ENCODE results near the gene ATG13. TPM values are rescaled to one million over a fixed set of nuclear protein-coding genes. Genes with fewer than 3 reads are reported as not detected.

ATG13 gene
- 10 to 100 TPM; 68.8 to 94.3 (median 90.2) TPM for total RNA-seq

DNA sequence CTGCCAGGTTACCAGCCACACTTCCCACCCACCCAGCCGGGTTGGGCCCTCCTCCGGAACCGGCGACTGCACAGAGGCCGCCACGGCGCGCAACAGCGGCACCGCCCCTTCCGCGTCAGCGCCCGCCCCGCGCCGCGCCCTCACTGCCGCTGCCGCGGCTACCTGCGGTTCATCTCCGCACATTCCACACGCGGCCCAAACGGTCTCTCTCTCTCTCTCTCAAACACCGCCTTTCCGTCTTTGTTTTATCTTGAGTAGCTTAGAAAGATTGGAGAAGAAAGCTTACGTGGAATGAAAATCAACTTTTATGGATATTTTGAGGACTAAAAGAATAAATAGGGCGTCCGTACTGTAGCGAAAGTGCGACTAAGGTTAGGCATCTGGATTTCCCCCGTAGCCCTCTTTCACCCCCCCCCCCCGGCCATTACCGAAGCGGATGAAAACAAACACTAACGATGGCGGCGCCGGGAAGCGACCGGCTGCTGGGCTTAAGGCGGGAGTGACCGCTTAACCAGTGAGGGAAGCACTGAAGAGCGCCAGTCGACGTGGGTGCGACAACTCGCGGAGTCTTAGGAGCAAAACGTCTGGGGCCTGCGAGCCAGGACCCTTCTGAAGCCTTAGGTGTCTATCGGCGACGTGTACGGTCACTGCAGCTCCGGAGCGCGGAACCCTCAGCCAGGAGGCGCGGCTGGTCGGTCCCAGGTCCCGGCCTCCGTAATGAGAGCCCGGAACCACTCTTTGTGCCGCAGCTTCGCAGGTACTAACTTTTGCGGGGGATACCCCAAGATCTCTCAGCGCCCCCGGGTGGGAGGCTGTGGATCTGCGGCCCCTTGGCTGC is at the start of gene ATG13, which contains the start of gene HARBI1:
ATG13 (plus strand) TSS at position 420 of the 838 bp plus-strand sequence. CDS start 26,739 bp downstream, outside the sequence.
HARBI1 (minus strand) TSS at position 94 of the 838 bp plus-strand sequence. CDS start 990 bp downstream, outside the sequence.
- peaks cover 49% of the 10 kb centered on the region for H3K4me1 ChIP-seq
- H3K4me3 ChIP-seq: peak within 1 kb of the TSS; percentile 90
- no peaks in the 10 kb centered on the region for H3K9me3 ChIP-seq
- H3K36me3 ChIP-seq: peaks cover 8% of the 10 kb centered on the region
- DNase-seq (ENCODE audit: low spot score in 2 of 2): peak; percentile 94
- peak within 1 kb of the TSS; percentile 97 for H3K27ac ChIP-seq
- H3K27me3 ChIP-seq: no peaks in the 10 kb centered on the region
- TF ChIP-seq POLR2AphosphoS5 (IDR thresholded peaks at IDR 0.05) (peak in 2 of 3 donors; percentile 15 to 49), POLR2A (IDR thresholded peaks at IDR 0.05) (peak in 1 of 2 donors; percentile 27), EP300 (IDR thresholded peaks at IDR 0.05) (no peak)
- TF ChIP-seq, protein P1, sequence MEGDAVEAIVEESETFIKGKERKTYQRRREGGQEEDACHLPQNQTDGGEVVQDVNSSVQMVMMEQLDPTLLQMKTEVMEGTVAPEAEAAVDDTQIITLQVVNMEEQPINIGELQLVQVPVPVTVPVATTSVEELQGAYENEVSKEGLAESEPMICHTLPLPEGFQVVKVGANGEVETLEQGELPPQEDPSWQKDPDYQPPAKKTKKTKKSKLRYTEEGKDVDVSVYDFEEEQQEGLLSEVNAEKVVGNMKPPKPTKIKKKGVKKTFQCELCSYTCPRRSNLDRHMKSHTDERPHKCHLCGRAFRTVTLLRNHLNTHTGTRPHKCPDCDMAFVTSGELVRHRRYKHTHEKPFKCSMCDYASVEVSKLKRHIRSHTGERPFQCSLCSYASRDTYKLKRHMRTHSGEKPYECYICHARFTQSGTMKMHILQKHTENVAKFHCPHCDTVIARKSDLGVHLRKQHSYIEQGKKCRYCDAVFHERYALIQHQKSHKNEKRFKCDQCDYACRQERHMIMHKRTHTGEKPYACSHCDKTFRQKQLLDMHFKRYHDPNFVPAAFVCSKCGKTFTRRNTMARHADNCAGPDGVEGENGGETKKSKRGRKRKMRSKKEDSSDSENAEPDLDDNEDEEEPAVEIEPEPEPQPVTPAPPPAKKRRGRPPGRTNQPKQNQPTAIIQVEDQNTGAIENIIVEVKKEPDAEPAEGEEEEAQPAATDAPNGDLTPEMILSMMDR (IDR thresholded peaks at IDR 0.05): peak; percentile 43 to 78
- under 1% methylated on average over 62 of the region's 72 CpGs for WGBS

DNA sequence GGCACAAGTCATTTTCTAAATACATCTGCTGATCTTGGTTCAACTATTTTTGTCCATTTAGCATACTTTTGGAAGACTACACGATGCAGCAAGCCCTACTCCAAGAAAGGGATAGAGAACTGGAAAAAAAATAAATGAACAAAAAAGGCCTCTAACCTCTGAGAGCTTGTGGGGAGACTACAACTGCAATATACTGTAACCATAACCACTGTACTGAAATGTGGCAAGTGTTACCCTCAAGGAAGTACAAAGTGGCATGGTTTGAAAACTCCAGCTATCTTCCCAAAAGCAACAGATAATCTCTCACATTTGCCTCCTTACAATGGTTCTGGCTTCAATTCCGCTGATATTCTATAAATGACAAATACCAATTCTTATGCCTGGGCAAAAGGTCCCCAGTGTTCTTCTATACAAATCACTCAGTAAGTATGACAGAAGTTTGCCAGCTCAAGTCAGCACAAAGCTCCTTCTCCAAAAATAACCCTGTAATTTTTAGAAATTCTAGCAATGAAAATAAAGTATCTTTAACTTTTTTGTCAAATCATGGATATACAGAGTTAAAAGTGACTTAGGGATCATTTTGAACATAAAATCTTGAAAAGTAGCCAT is 46.5 kb upstream of the ATG13 start:
- no peak for TF ChIP-seq POLR2AphosphoS5 (IDR thresholded peaks at IDR 0.05)
- TF ChIP-seq, protein P1 (IDR thresholded peaks at IDR 0.05): no peak
- no peak for TF ChIP-seq EP300 (IDR thresholded peaks at IDR 0.05)
- no peak for TF ChIP-seq POLR2A (IDR thresholded peaks at IDR 0.05)
- WGBS: 51% methylated on average over 2 of the region's 2 CpGs

DNA sequence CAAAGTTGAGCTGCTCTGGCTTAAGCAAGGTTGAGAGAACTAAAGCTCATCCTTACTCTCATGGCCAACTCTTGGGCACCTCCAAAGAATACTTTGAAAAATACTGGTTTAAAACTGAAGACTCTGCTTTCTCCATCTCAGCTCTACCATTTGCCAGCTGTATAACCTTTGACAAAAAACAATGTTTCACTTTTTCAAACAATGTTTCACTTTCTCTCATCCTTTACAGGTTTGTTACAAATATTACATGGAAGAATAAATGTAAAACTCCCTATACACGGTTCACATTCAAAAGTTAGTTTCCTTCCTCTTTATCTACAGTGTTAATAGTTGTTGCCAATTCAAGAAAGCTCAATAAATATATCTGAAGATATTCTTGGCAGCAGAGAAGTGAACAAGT is 42.7 kb upstream of the ATG13 start:
- no peak overlapping the region for H3K4me3 ChIP-seq
- H3K27ac ChIP-seq: no peak overlapping the region
- H3K4me1 ChIP-seq: peaks cover 7% of the 10 kb centered on the region
- TF ChIP-seq POLR2A (IDR thresholded peaks at IDR 0.05) (no peak), EP300 (IDR thresholded peaks at IDR 0.05) (no peak), POLR2AphosphoS5 (IDR thresholded peaks at IDR 0.05) (no peak)
- TF ChIP-seq, protein P1 (IDR thresholded peaks at IDR 0.05): no peak
- no peaks in the 10 kb centered on the region for H3K9me3 ChIP-seq
- no peak for DNase-seq (ENCODE audit: low spot score in 2 of 2)
- WGBS: 36% methylated on average over 1 of the region's 1 CpG
- H3K27me3 ChIP-seq: no peaks in the 10 kb centered on the region
- H3K36me3 ChIP-seq: no peaks in the 10 kb centered on the region

More for the DNA sequence above, 46.5 kb upstream of the ATG13 start:
- DNase-seq (ENCODE audit: low spot score in 2 of 2): no peak
- Histone ChIP-seq H3K27ac (no peak overlapping the region), H3K9me3 (no peaks in the 10 kb centered on the region), H3K36me3 (no peaks in the 10 kb centered on the region), H3K27me3 (no peaks in the 10 kb centered on the region), H3K4me1 (peaks cover 7% of the 10 kb centered on the region), H3K4me3 (no peak overlapping the region)

DNA sequence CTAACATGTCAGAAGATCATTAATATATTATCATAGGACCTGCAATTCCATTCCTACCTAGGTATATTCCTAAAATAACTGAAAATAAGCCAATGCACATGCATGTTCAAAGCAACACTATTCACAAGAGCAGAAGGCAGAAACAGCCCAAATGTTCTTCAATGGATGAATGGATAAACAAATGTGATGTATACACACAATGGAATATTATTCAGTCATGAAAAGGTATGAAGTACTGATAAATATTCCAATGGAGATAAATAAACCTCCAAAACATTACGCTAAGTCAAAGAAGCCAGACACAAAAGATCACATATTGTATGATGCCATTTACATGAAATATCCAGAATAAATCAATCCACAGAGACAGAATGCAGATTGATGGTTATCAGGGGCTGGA is 40.3 kb upstream of the ATG13 start:
- no peaks in the 10 kb centered on the region for H3K27me3 ChIP-seq
- no peaks in the 10 kb centered on the region for H3K36me3 ChIP-seq

More for the DNA sequence above, 40.3 kb upstream of the ATG13 start:
- Histone ChIP-seq H3K9me3 (no peaks in the 10 kb centered on the region), H3K4me3 (no peak overlapping the region), H3K27ac (no peak overlapping the region), H3K4me1 (no peaks in the 10 kb centered on the region)
- WGBS: 91% methylated on average over 1 of the region's 1 CpG
- no peak for TF ChIP-seq POLR2A (IDR thresholded peaks at IDR 0.05)
- no peak for TF ChIP-seq EP300 (IDR thresholded peaks at IDR 0.05)
- TF ChIP-seq POLR2AphosphoS5 (IDR thresholded peaks at IDR 0.05): no peak
- TF ChIP-seq, protein P1 (IDR thresholded peaks at IDR 0.05): no peak
- DNase-seq (ENCODE audit: low spot score in 2 of 2): no peak
